H1 (cell line): Measurements from ENCODE around the gene GINS2. TPM values are rescaled to one million over a fixed set of nuclear protein-coding genes. Genes with fewer than 3 reads are reported as not detected.

Source experiments
- ATF3 ChIP-seq: IDR thresholded peaks from 2 replicates; pipeline ENCODE4 v1.6.1; 2011; ENCODE audit warnings: low read depth, mild to moderate bottlenecking, low read length; ENCODE audit not compliant: insufficient read depth
- CBX8 ChIP-seq: fragments of 300-800, 300-1000 bp; sonication (generic); IDR thresholded peaks from 2 replicates; pipeline ENCODE4 v1.7.1; 2016; ENCODE audit warnings: low read depth, low read length, borderline replicate concordance
- CHD7 ChIP-seq: fragments of 300-600 bp; sonication (generic); IDR thresholded peaks from 2 replicates; pipeline ENCODE4 v1.7.1; 2012; ENCODE audit warnings: low read length, moderate library complexity, mild to moderate bottlenecking, inconsistent platforms; ENCODE audit not compliant: insufficient replicate concordance
- HDAC6 ChIP-seq: IDR thresholded peaks from one replicate; pipeline ENCODE4 v1.7.1; 2012; ENCODE audit warnings: low read depth, mild to moderate bottlenecking, inconsistent platforms, low read length, moderate library complexity
- KDM1A ChIP-seq: fragments of 200-600, 300-600 bp; sonication (generic); IDR thresholded peaks from 2 replicates; pipeline ENCODE4 v1.7.1; 2016; ENCODE audit warnings: mild to moderate bottlenecking, low read length, borderline replicate concordance
- RAD21 ChIP-seq, 2 experiments: IDR thresholded peaks in 1 of 2; conservative IDR thresholded peaks in 1 of 2; 2 replicates each; pipeline ENCODE4 v1.6.1; 2011; ENCODE audit warnings: low read depth in 2 of 2, low read length in 2 of 2, improper control_type of control experiment in 1 of 2, inconsistent platforms in 1 of 2, mild to moderate bottlenecking in 1 of 2, moderate library complexity in 1 of 2
- RFX5 ChIP-seq: IDR thresholded peaks from 2 replicates; pipeline ENCODE4 v1.6.1; 2011; ENCODE audit warnings: low read depth, low read length, improper control_type of control experiment, borderline replicate concordance
- SIRT6 ChIP-seq: IDR thresholded peaks from one replicate; pipeline ENCODE4 v1.7.1; 2012; ENCODE audit warnings: low read length, inconsistent platforms
- SP1 ChIP-seq: IDR thresholded peaks from 2 replicates; pipeline ENCODE4 v1.6.1; 2011; ENCODE audit warnings: low read depth, low read length
- SP2 ChIP-seq: IDR thresholded peaks from 2 replicates; pipeline ENCODE4 v1.6.1; 2012; ENCODE audit warnings: mild to moderate bottlenecking, low read length, inconsistent platforms
- TCF12 ChIP-seq: IDR thresholded peaks from 2 replicates; pipeline ENCODE4 v1.6.1; 2011; ENCODE audit warnings: low read depth, mild to moderate bottlenecking, low read length
- TEAD4 ChIP-seq: IDR thresholded peaks from 2 replicates; pipeline ENCODE4 v1.6.1; 2012; ENCODE audit warnings: low read depth, low read length, inconsistent platforms, mixed read lengths
- polyA plus RNA-seq, 7 experiments: library from polyadenylated mRNA; depleted of rRNA in 3 of 7; stranded (reverse) in 5 of 7; unstranded in 2 of 7; fragments of >200 nt in 5 of 7; fragments of 200-250 nt in 2 of 7; gene quantifications; 1 replicate in 5 of 7; 2 replicates in 1 of 7; 4 replicates in 1 of 7; pipeline versions ENCODE4 v1.2.1 to v1.2.3, GENCODE V29; 2011 to 2013; ENCODE audit warnings: missing spikeins in 2 of 7, mixed read lengths in 2 of 7
- total RNA-seq: library from RNA; stranded (reverse); fragmentation: NEBNext Ultra II Directional; extraction: Animal tissue kit (Norgen Biotek cat#: 25700); gene quantifications from 2 replicates; pipeline ENCODE4 v1.2.1, GENCODE V29; 2021

Gene GINS2
- total and polyA plus RNA-seq, 2 of the 8 experiments (the other 6 are each of a cell fraction or from before 2014, with no cell fraction given): 29.4 to 59.1 TPM

GRCh38 chr16:85708338-85708737 lies 19.6 kb upstream of the GINS2 start (continued):
- TF ChIP-seq CHD7: no peak
- no peak for TF ChIP-seq HDAC6
- no peak for TF ChIP-seq SP2
- TF ChIP-seq SIRT6: no peak
- no peak for TF ChIP-seq SP1
- no peak for TF ChIP-seq TEAD4
- no peak for TF ChIP-seq ATF3
- TF ChIP-seq CBX8: no peak
- no peak for TF ChIP-seq TCF12
- no peak for TF ChIP-seq KDM1A
- TF ChIP-seq RFX5: no peak
- TF ChIP-seq RAD21 (IDR thresholded peaks at IDR 0.05 in 1 of 2, conservative IDR thresholded peaks at IDR 0.05 in 1 of 2; ENCODE audit: low read depth in 2 of 2, low read length in 2 of 2): no peak
